Left ventricle myocardium inferior (tissue), 1 donor: Measurements from ENCODE around the gene TULP4. TPM values are rescaled to one million over a fixed set of nuclear protein-coding genes. Genes with fewer than 3 reads are reported as not detected.

Source experiments
- DNase-seq: peaks from one replicate; pipeline ENCODE4 v3.0.0-alpha.2; 2020
- H3K27ac ChIP-seq: fragments of 200-600 bp; replicated peaks from 2 replicates; pipeline ENCODE4 v1.8.0; 2021
- H3K27me3 ChIP-seq: fragments of 200-600 bp; 2 replicates; pipeline ENCODE4 v1.8.0; 2021; ENCODE audit warnings: low read depth
- H3K36me3 ChIP-seq: fragments of 200-600 bp; 2 replicates; pipeline ENCODE4 v1.8.0; 2021
- H3K4me1 ChIP-seq: fragments of 200-600 bp; 2 replicates; pipeline ENCODE4 v1.8.0; 2021
- H3K4me3 ChIP-seq: fragments of 200-600 bp; 2 replicates; pipeline ENCODE4 v1.8.0; 2021; ENCODE audit warnings: mild to moderate bottlenecking, moderate library complexity
- H3K9me3 ChIP-seq: fragments of 200-600 bp; replicated peaks from 2 replicates; pipeline ENCODE4 v1.8.0; 2021
- intact Hi-C: fragments of 100-400 bp; cut with micrococcal nuclease; formaldehyde crosslinking; loops from one replicate; pipeline ENCODE4 v1.11.0; 2022
- total RNA-seq: library from RNA; stranded (reverse); fragmentation: NEBNext Ultra II Directional; extraction: Animal tissue kit (Norgen Biotek cat#: 25700); gene quantifications from one replicate; pipeline ENCODE4 v1.2.1, GENCODE V29; 2021
- TF ChIP-seq, protein P1 (sequence below): fragments of 200-600 bp; IDR thresholded peaks from 2 replicates; pipeline ENCODE4 v1.8.0; 2021; ENCODE audit warnings: antibody characterized with exemption, mild to moderate bottlenecking, borderline replicate concordance
- donor health status: DM: no; HTN: yes; CAD: no; lungs with severe emphysema.

TULP4 gene
- total RNA-seq, 1 donor from 2014 or later, result 111 TPM

DNA sequence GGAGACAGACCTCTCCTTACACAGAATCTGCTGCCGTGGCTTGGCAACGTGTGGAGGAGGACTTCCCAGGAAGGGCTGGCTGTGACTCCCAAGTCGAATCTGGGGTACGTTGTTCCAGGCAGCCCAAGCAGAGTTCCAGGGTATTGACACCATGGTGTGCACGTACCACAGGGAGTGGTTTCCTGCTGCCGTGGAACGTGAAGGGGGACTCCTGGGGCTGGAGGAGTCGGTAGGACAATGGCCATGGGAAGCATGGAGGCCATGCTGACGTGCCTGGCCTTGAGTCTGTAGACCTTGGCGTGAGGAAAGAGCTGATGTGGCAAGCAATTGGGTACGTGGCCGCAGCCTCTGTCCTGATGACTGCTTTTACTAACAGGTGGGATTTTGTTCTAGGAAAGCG is 119.3 kb downstream of the TULP4 start:
- Histone ChIP-seq H3K9me3 (peaks cover under 1% of the 10 kb centered on the region), H3K27ac (peak overlapping the region; percentile 48), H3K4me1 (peaks cover 4% of the 10 kb centered on the region), H3K4me3 (no peak overlapping the region), H3K36me3 (peaks cover 4% of the 10 kb centered on the region), H3K27me3 (no peaks in the 10 kb centered on the region)
- DNase-seq, result no peak
- TF ChIP-seq, protein P1, sequence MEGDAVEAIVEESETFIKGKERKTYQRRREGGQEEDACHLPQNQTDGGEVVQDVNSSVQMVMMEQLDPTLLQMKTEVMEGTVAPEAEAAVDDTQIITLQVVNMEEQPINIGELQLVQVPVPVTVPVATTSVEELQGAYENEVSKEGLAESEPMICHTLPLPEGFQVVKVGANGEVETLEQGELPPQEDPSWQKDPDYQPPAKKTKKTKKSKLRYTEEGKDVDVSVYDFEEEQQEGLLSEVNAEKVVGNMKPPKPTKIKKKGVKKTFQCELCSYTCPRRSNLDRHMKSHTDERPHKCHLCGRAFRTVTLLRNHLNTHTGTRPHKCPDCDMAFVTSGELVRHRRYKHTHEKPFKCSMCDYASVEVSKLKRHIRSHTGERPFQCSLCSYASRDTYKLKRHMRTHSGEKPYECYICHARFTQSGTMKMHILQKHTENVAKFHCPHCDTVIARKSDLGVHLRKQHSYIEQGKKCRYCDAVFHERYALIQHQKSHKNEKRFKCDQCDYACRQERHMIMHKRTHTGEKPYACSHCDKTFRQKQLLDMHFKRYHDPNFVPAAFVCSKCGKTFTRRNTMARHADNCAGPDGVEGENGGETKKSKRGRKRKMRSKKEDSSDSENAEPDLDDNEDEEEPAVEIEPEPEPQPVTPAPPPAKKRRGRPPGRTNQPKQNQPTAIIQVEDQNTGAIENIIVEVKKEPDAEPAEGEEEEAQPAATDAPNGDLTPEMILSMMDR, result no peak
- intact Hi-C loops, result no loop called here

DNA sequence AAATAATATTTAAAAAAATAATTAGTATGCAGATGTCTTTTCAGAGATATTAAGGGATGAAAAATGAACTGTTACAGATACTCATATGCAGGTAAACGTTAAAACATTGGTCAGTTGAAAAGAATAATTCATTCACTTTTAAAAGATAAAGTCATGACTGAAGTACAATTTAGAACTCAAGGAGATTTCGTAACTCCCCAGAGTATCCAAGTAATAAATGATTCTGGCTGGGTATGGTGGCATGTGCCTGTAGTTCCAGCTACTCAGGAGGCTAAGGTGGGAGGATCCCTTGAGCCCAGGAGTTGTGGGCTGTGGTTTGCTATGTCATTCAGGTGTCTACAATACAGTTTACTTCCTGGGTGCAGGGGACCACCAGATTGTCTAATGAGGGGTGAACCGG is 125.3 kb downstream of the TULP4 start:
- DNase-seq, result no peak
- Histone ChIP-seq H3K36me3 (no peaks in the 10 kb centered on the region), H3K27ac (no peak overlapping the region), H3K4me3 (no peak overlapping the region), H3K27me3 (no peaks in the 10 kb centered on the region), H3K4me1 (peaks cover 15% of the 10 kb centered on the region), H3K9me3 (no peaks in the 10 kb centered on the region)
- TF ChIP-seq, protein P1, result no peak
- intact Hi-C loops, result no loop called here

DNA sequence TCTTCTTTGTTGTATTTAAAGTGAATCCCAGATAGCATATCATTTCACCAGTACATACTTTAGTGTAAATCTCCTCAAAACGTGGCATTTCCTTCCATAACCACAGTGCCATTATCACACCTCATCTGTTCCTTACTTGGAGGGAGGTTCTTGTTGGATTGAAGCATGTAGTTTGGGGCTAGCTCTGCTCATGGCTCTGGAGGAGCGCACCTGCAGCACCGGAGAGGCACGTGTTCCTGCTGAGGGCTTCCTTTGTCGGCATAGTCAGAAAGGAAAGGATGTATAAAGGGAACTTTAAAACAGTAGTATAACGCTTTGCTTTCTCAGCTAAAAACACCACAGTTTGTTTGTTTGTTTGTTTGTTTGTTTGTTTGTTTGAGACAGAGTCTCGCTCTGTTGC is 126.0 kb downstream of the TULP4 start:
- H3K36me3 ChIP-seq, result no peaks in the 10 kb centered on the region
- intact Hi-C loops, result no loop called here
- DNase-seq, result no peak
- peaks cover 15% of the 10 kb centered on the region for H3K4me1 ChIP-seq
- H3K9me3 ChIP-seq, result no peaks in the 10 kb centered on the region
- H3K27me3 ChIP-seq, result no peaks in the 10 kb centered on the region
- H3K4me3 ChIP-seq, result no peak overlapping the region
- H3K27ac ChIP-seq, result no peak overlapping the region
- TF ChIP-seq, protein P1, result no peak

DNA sequence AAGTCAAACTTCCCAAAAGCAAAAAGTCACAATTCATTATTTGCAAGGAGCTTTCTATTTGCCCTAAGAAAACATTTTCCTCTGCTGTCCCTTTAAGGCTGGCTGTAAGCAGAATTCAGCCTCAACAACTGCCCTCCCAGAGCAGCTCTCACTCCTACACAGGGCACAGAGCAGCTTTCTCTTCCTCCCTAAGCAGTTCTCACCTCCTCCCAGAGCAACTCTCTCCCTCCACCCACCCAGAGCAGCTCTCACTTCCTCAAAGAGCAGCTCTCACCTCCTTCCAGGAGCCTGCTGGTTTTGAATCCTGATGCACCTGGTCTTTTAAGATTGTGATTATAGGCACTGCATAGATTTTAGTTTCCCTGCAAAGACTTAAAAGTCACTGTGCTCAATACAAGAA is 127.0 kb downstream of the TULP4 start:
- H3K36me3 ChIP-seq, result no peaks in the 10 kb centered on the region
- H3K4me3 ChIP-seq, result no peak overlapping the region
- H3K27me3 ChIP-seq, result no peaks in the 10 kb centered on the region
- H3K4me1 ChIP-seq, result peaks cover 15% of the 10 kb centered on the region
- TF ChIP-seq, protein P1, result no peak
- no peak for DNase-seq
- no peaks in the 10 kb centered on the region for H3K9me3 ChIP-seq
- intact Hi-C loops, result no loop called here
- no peak overlapping the region for H3K27ac ChIP-seq

DNA sequence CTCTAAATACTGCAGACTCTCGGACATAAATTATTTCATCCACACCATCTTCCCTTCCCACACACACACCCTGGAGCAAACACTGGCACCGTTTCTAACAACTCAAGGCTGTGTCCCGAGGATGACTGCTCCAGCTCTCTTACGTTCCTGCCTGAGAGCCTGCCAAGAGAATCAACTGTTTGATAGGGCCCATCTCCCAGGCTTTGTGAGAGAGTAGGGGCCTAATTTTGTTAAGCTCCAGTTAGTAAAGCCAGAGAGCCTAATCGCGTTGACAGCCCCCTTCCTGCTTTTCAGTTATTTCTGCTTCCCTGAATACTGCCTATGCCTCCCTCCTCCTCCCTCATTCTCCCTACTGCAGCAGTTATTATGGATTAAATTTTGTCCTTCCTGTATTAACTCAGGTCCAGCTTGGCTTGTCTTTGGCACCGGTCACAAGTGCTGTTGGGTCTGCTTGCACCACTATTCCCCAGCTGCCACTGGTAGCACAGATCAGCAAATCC is 129.5 kb downstream of the TULP4 start:
- peaks cover 15% of the 10 kb centered on the region for H3K4me1 ChIP-seq
- peak; percentile 36 for DNase-seq
- H3K27me3 ChIP-seq, result no peaks in the 10 kb centered on the region
- H3K36me3 ChIP-seq, result no peaks in the 10 kb centered on the region
- H3K9me3 ChIP-seq, result no peaks in the 10 kb centered on the region
- TF ChIP-seq, protein P1, result no peak
- no peak overlapping the region for H3K4me3 ChIP-seq
- intact Hi-C loops, result no loop called here
- peak overlapping the region; percentile 57 for H3K27ac ChIP-seq

DNA sequence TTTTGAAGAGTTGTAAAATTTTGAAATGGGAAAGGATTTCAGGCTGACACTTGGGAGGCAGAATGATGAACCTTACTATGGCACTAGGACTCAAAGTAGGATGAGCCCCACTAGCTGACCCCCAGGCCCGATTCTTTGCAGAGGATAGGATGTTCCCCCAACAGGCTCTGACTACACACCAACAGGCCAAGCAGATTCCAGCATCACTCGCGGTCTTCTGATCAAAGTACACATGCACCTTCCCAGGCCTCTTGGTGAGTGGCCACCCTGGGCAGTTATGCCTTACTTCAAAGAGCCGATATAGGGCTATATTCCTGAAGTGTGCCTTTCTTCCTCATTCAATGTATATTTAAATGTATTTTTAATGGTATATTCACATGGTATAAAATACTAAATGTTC is 130.0 kb downstream of the TULP4 start:
- Histone ChIP-seq H3K27ac (peak overlapping the region; percentile 57), H3K4me3 (no peak overlapping the region), H3K9me3 (no peaks in the 10 kb centered on the region), H3K27me3 (no peaks in the 10 kb centered on the region), H3K36me3 (no peaks in the 10 kb centered on the region), H3K4me1 (peaks cover 15% of the 10 kb centered on the region)
- DNase-seq, result no peak
- TF ChIP-seq, protein P1, result no peak
- intact Hi-C loops, result no loop called here
